SK-N-SH (cell line): ENCODE measurements around the gene SARDH. TPM values are rescaled to one million over a fixed set of nuclear protein-coding genes. Genes with fewer than 3 reads are reported as not detected.

ENCODE experiments used
- CTCF ChIA-PET: fragments of 300-600, 350-600 bp; formaldehyde crosslinking; extraction: SDS; loops from one replicate; lab custom pipeline; 2021; lab: Yijun Ruan, JAX
- POLR2A ChIA-PET: fragments of 350-600 bp; sonication (Branson Sonifier 250); formaldehyde crosslinking; extraction: SDS; loops from one replicate; lab custom pipeline; 2020; ENCODE audit warnings: antibody characterized with exemption, inconsistent platforms; lab: Yijun Ruan, JAX
- DNase-seq: peaks from one replicate; pipeline ENCODE4 v3.0.0; 2012
- H2AFZ ChIP-seq: fragments of 200-600 bp; sonication (generic); 2 replicates; pipeline ENCODE4 v1.8.1; 2016; ENCODE audit warnings: antibody characterized with exemption, mild to moderate bottlenecking, low read depth
- H3F3A ChIP-seq: fragments of 200-600 bp; sonication (generic); replicated peaks from 2 replicates; pipeline ENCODE3; 2016; ENCODE audit warnings: antibody characterized with exemption, mild to moderate bottlenecking; ENCODE audit not compliant: insufficient read depth
- H3K27ac ChIP-seq, 2 experiments: fragments of 200-500 bp in 1 of 2; fragments of 200-600 bp in 1 of 2; sonication (Bioruptor generic) in 1 of 2; sonication (generic), shearing (Covaris generic) in 1 of 2; 2 replicates each; pipeline versions ENCODE4 v1.5.1 to v1.6.1; 2014 to 2016; ENCODE audit warnings: low read depth in 2 of 2, inconsistent platforms in 1 of 2, low read length in 1 of 2, mild to moderate bottlenecking in 1 of 2, mixed read lengths in 1 of 2
- H3K27me3 ChIP-seq: fragments of 200-600 bp; sonication (generic), shearing (Covaris generic); 2 replicates; pipeline ENCODE4 v1.6.1; 2016; ENCODE audit warnings: mixed run types; ENCODE audit not compliant: insufficient read depth
- H3K36me3 ChIP-seq, 2 experiments: fragments of 200-500 bp in 1 of 2; fragments of 200-600 bp in 1 of 2; sonication (Bioruptor generic) in 1 of 2; sonication (generic) in 1 of 2; replicated peaks in 1 of 2; 2 replicates each; pipeline versions ENCODE3 to v1.5.1; 2014 to 2016; ENCODE audit warnings: low read length in 1 of 2, mild to moderate bottlenecking in 1 of 2; ENCODE audit not compliant: insufficient read depth in 2 of 2, control insufficient read depth in 1 of 2
- H3K4me1 ChIP-seq, 2 experiments: fragments of 200-500 bp in 1 of 2; fragments of 200-600 bp in 1 of 2; sonication (Bioruptor generic) in 1 of 2; sonication (generic), shearing (Covaris generic) in 1 of 2; 2 replicates each; pipeline versions ENCODE4 v1.5.1 to v1.6.1; 2014 to 2016; ENCODE audit warnings: low read depth in 1 of 2, low read length in 1 of 2, mixed run types in 1 of 2; ENCODE audit not compliant: insufficient read depth in 2 of 2, control insufficient read depth in 1 of 2
- H3K4me2 ChIP-seq: fragments of 200-600 bp; sonication (generic), shearing (Covaris generic); 2 replicates; pipeline ENCODE4 v1.6.1; 2017; ENCODE audit warnings: mixed run types
- H3K4me3 ChIP-seq, 2 experiments: fragments of 200-500 bp in 1 of 2; fragments of 200-600 bp in 1 of 2; sonication (Bioruptor generic) in 1 of 2; sonication (generic), shearing (Covaris generic) in 1 of 2; 2 replicates each; pipeline versions ENCODE4 v1.5.1 to v1.8.1; 2014 to 2016; ENCODE audit warnings: low read depth in 2 of 2, inconsistent platforms in 1 of 2, low read length in 1 of 2, mild to moderate bottlenecking in 1 of 2, mixed read lengths in 1 of 2, moderate library complexity in 1 of 2
- H3K79me2 ChIP-seq: fragments of 200-600 bp; sonication (generic); 2 replicates; pipeline ENCODE4 v1.8.1; 2017; ENCODE audit warnings: mild to moderate bottlenecking; ENCODE audit not compliant: insufficient read depth
- H3K9ac ChIP-seq: fragments of 200-600 bp; sonication (generic); 2 replicates; pipeline ENCODE4 v1.6.1; 2017; ENCODE audit warnings: mixed run types
- H3K9me2 ChIP-seq: fragments of 200-600 bp; sonication (generic); 2 replicates; pipeline ENCODE4 v1.6.1; 2017; ENCODE audit warnings: mixed run types
- H3K9me3 ChIP-seq: fragments of 200-600 bp; sonication (generic); 2 replicates; pipeline ENCODE4 v1.6.1; 2017; ENCODE audit warnings: mixed run types, mild to moderate bottlenecking, moderate library complexity
- H4K20me1 ChIP-seq: fragments of 200-600 bp; sonication (generic); 2 replicates; pipeline ENCODE4 v1.6.1; 2017; ENCODE audit warnings: mild to moderate bottlenecking, mixed run types; ENCODE audit not compliant: insufficient read depth
- CHD2 ChIP-seq: fragments of 150-350 bp; IDR thresholded peaks from 2 replicates; pipeline ENCODE4 v1.6.1; 2018; ENCODE audit warnings: low read length; ENCODE audit not compliant: partially characterized antibody
- EP300 ChIP-seq, 2 experiments: IDR thresholded peaks; 2 replicates each; pipeline versions ENCODE4 v1.4.0 to v1.6.1; 2012; ENCODE audit warnings: borderline replicate concordance in 1 of 2, low read depth in 1 of 2, low read length in 1 of 2
- FOXJ3 ChIP-seq: sonication (generic); formaldehyde crosslinking; IDR thresholded peaks from 2 replicates; pipeline ENCODE4 v1.5.1; 2020; ENCODE audit warnings: mild to moderate bottlenecking, missing genetic modification reagents
- JUND ChIP-seq: IDR thresholded peaks from 2 replicates; pipeline ENCODE4 v1.4.0; 2012
- MEF2A ChIP-seq: IDR thresholded peaks from 2 replicates; pipeline ENCODE4 v1.4.0; 2012; ENCODE audit warnings: low read depth, borderline replicate concordance
- MXI1 ChIP-seq: IDR thresholded peaks from 2 replicates; pipeline ENCODE4 v1.6.1; 2012; ENCODE audit warnings: mild to moderate bottlenecking, low read depth, low read length, improper control_type of control experiment
- NFIC ChIP-seq: IDR thresholded peaks from 2 replicates; pipeline ENCODE4 v1.4.0; 2012; ENCODE audit warnings: borderline replicate concordance
- POLR2AphosphoS5 ChIP-seq: IDR thresholded peaks from 2 replicates; pipeline ENCODE4 v1.6.1; 2012; ENCODE audit warnings: low read depth, low read length
- SIN3A ChIP-seq: IDR thresholded peaks from 2 replicates; pipeline ENCODE4 v1.6.1; 2012; ENCODE audit warnings: low read depth, mild to moderate bottlenecking, low read length, moderate library complexity, borderline replicate concordance
- SMC3 ChIP-seq: IDR thresholded peaks from 2 replicates; pipeline ENCODE4 v1.6.1; 2012; ENCODE audit warnings: low read depth, low read length, improper control_type of control experiment
- TEAD4 ChIP-seq: IDR thresholded peaks from 2 replicates; pipeline ENCODE4 v1.4.0; 2012; ENCODE audit warnings: mild to moderate bottlenecking, borderline replicate concordance; ENCODE audit not compliant: insufficient read depth
- WGBS: methylation state at CpG from one replicate; pipeline ENCODE4 v1.1.6; 2017; ENCODE audit warnings: low lambda C conversion rate; 5-methylcytosine and 5-hydroxymethylcytosine counted together
- polyA plus RNA-seq, 3 experiments: library from polyadenylated mRNA; depleted of rRNA; stranded (reverse); fragments of >200 nt; gene quantifications; 2 replicates each; pipeline ENCODE4 v1.2.3, GENCODE V29; 2012
- TF ChIP-seq, protein P1 (sequence below): fragments of 150-350 bp; IDR thresholded peaks from 2 replicates; pipeline ENCODE4 v1.6.1; 2017; ENCODE audit warnings: antibody characterized with exemption, low read length, low read depth, borderline replicate concordance
- TF ChIP-seq, protein P2 (sequence below): IDR thresholded peaks from 2 replicates; pipeline ENCODE4 v1.4.0; 2012; ENCODE audit warnings: low read depth
- TF ChIP-seq, protein P3 (sequence below): fragments of 200-600 bp; sonication (generic); IDR thresholded peaks from 2 replicates; pipeline ENCODE4 v1.6.1; 2017; ENCODE audit warnings: antibody characterized with exemption, mild to moderate bottlenecking, moderate library complexity
- TF ChIP-seq, protein P4 (sequence below): IDR thresholded peaks from 2 replicates; pipeline ENCODE4 v1.6.1; 2012; ENCODE audit warnings: mild to moderate bottlenecking, low read depth, low read length, moderate library complexity

The SARDH gene
- polyA plus RNA-seq, 1 of the 3 experiments (the other 2 are of a cell fraction): 5.9 TPM

DNA sequence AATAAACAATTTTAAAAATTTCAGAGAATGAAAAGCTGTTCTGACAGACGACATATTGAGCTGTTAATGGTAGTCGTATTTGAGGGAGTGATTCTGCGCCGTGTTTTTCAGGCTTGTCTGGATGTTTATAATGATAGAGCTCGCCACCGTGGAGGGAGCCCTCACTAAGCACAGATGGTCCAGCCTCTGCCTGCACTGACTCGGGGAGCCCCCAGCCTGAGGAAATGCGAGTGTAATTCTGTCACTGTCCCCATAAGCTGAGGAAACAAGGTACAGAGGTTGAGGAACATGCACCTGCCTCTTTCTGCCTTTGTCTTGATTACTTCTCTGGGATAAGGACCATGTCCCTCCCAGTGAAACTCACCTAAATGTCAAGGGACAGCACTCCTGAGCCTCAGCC, 109.4 kb downstream of the SARDH start:
- DNase-seq: no peak
- TF ChIP-seq MEF2A (no peak), CHD2 (no peak), POLR2AphosphoS5 (no peak), MXI1 (no peak), TEAD4 (no peak), JUND (no peak), SIN3A (no peak), SMC3 (no peak), EP300 (IDR thresholded peaks at IDR 0.05; ENCODE audit: borderline replicate concordance in 1 of 2, low read depth in 1 of 2, low read length in 1 of 2) (no peak), FOXJ3 (CRISPR knock-in tag) (no peak), NFIC (no peak)
- TF ChIP-seq, protein P1, sequence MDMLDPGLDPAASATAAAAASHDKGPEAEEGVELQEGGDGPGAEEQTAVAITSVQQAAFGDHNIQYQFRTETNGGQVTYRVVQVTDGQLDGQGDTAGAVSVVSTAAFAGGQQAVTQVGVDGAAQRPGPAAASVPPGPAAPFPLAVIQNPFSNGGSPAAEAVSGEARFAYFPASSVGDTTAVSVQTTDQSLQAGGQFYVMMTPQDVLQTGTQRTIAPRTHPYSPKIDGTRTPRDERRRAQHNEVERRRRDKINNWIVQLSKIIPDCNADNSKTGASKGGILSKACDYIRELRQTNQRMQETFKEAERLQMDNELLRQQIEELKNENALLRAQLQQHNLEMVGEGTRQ: no peak
- TF ChIP-seq, protein P2, sequence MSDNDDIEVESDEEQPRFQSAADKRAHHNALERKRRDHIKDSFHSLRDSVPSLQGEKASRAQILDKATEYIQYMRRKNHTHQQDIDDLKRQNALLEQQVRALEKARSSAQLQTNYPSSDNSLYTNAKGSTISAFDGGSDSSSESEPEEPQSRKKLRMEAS: no peak
- TF ChIP-seq, protein P3, sequence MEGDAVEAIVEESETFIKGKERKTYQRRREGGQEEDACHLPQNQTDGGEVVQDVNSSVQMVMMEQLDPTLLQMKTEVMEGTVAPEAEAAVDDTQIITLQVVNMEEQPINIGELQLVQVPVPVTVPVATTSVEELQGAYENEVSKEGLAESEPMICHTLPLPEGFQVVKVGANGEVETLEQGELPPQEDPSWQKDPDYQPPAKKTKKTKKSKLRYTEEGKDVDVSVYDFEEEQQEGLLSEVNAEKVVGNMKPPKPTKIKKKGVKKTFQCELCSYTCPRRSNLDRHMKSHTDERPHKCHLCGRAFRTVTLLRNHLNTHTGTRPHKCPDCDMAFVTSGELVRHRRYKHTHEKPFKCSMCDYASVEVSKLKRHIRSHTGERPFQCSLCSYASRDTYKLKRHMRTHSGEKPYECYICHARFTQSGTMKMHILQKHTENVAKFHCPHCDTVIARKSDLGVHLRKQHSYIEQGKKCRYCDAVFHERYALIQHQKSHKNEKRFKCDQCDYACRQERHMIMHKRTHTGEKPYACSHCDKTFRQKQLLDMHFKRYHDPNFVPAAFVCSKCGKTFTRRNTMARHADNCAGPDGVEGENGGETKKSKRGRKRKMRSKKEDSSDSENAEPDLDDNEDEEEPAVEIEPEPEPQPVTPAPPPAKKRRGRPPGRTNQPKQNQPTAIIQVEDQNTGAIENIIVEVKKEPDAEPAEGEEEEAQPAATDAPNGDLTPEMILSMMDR: no peak
- TF ChIP-seq, protein P4, sequence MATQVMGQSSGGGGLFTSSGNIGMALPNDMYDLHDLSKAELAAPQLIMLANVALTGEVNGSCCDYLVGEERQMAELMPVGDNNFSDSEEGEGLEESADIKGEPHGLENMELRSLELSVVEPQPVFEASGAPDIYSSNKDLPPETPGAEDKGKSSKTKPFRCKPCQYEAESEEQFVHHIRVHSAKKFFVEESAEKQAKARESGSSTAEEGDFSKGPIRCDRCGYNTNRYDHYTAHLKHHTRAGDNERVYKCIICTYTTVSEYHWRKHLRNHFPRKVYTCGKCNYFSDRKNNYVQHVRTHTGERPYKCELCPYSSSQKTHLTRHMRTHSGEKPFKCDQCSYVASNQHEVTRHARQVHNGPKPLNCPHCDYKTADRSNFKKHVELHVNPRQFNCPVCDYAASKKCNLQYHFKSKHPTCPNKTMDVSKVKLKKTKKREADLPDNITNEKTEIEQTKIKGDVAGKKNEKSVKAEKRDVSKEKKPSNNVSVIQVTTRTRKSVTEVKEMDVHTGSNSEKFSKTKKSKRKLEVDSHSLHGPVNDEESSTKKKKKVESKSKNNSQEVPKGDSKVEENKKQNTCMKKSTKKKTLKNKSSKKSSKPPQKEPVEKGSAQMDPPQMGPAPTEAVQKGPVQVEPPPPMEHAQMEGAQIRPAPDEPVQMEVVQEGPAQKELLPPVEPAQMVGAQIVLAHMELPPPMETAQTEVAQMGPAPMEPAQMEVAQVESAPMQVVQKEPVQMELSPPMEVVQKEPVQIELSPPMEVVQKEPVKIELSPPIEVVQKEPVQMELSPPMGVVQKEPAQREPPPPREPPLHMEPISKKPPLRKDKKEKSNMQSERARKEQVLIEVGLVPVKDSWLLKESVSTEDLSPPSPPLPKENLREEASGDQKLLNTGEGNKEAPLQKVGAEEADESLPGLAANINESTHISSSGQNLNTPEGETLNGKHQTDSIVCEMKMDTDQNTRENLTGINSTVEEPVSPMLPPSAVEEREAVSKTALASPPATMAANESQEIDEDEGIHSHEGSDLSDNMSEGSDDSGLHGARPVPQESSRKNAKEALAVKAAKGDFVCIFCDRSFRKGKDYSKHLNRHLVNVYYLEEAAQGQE: no peak
- TF ChIP-seq, all 33 proteins: peak for 0
- H3K9me3 ChIP-seq: no peaks in the 10 kb centered on the region
- H3K4me1 ChIP-seq: peaks cover 0 to 66% of the 10 kb centered on the region in 2 experiments; a peak in 2 of 4 replicates
- ChIA-PET POLR2A (interaction anchor here (1.9 kb wide), 1 partner anchor 8 kb away, joined by 45 read pairs; the partner anchor contains the start of gene DBH), CTCF (interaction anchor here (0.6 to 2.2 kb wide), 7 partner anchors 20 to 114 kb away, joined by 3 to 7 read pairs (median 3); partner anchors contain the start of gene FAM163B)
- no peaks in the 10 kb centered on the region for H4K20me1 ChIP-seq
- WGBS: 59% methylated on average over 8 of the region's 8 CpGs
- H3K9me2 ChIP-seq: no peaks in the 10 kb centered on the region
- H3F3A ChIP-seq: no peaks in the 10 kb centered on the region
- H3K27me3 ChIP-seq: no peaks in the 10 kb centered on the region
- H3K9ac ChIP-seq: no peak overlapping the region
- H3K27ac ChIP-seq: peak overlapping the region in 1 of 2 experiments; percentile 100; a peak in 2 of 4 replicates
- H3K36me3 ChIP-seq: no peaks in the 10 kb centered on the region
- H3K79me2 ChIP-seq: no peaks in the 10 kb centered on the region
- H3K4me2 ChIP-seq: no peak overlapping the region
- H2AFZ ChIP-seq: no peak overlapping the region
- no peak overlapping the region for H3K4me3 ChIP-seq
